LNCaP clone FGC (cell line): ENCODE results near the gene KDM3B.

Experiments
- DNase-seq: peaks from one replicate; pipeline ENCODE4 v3.0.0-alpha.2; 2011; ENCODE audit warnings: low read depth
- H3K4me3 ChIP-seq: 2 replicates; pipeline ENCODE4 v1.5.1; 2011; ENCODE audit warnings: mild to moderate bottlenecking, low read depth, low read length, control low read depth
- TF ChIP-seq, protein P1 (sequence below): IDR thresholded peaks from 2 replicates; pipeline ENCODE4 v1.5.1; 2012; ENCODE audit warnings: mild to moderate bottlenecking; ENCODE audit not compliant: control insufficient read depth, insufficient read depth; ENCODE audit errors: extremely low read depth

Gene KDM3B

DNA sequence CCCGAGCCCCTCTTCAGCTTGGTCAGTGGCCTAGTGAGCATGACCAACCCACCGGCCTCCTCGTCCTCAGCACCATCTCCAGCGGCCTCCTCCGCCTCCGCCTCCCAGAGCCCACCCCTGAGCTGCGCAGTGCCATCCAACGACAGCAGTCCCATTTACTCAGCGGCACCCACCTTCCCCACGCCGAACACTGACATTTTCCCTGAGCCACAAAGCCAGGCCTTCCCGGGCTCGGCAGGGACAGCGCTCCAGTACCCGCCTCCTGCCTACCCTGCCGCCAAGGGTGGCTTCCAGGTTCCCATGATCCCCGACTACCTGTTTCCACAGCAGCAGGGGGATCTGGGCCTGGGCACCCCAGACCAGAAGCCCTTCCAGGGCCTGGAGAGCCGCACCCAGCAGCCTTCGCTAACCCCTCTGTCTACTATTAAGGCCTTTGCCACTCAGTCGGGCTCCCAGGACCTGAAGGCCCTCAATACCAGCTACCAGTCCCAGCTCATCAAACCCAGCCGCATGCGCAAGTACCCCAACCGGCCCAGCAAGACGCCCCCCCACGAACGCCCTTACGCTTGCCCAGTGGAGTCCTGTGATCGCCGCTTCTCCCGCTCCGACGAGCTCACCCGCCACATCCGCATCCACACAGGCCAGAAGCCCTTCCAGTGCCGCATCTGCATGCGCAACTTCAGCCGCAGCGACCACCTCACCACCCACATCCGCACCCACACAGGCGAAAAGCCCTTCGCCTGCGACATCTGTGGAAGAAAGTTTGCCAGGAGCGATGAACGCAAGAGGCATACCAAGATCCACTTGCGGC, 114.6 kb downstream of the KDM3B start:
- TF ChIP-seq, protein P1, sequence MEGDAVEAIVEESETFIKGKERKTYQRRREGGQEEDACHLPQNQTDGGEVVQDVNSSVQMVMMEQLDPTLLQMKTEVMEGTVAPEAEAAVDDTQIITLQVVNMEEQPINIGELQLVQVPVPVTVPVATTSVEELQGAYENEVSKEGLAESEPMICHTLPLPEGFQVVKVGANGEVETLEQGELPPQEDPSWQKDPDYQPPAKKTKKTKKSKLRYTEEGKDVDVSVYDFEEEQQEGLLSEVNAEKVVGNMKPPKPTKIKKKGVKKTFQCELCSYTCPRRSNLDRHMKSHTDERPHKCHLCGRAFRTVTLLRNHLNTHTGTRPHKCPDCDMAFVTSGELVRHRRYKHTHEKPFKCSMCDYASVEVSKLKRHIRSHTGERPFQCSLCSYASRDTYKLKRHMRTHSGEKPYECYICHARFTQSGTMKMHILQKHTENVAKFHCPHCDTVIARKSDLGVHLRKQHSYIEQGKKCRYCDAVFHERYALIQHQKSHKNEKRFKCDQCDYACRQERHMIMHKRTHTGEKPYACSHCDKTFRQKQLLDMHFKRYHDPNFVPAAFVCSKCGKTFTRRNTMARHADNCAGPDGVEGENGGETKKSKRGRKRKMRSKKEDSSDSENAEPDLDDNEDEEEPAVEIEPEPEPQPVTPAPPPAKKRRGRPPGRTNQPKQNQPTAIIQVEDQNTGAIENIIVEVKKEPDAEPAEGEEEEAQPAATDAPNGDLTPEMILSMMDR, result no peak
- no peak for DNase-seq
- no peak overlapping the region for H3K4me3 ChIP-seq

DNA sequence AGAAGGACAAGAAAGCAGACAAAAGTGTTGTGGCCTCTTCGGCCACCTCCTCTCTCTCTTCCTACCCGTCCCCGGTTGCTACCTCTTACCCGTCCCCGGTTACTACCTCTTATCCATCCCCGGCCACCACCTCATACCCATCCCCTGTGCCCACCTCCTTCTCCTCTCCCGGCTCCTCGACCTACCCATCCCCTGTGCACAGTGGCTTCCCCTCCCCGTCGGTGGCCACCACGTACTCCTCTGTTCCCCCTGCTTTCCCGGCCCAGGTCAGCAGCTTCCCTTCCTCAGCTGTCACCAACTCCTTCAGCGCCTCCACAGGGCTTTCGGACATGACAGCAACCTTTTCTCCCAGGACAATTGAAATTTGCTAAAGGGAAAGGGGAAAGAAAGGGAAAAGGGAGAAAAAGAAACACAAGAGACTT, 115.2 kb downstream of the KDM3B start:
- DNase-seq, result no peak
- TF ChIP-seq, protein P1, result no peak
- H3K4me3 ChIP-seq, result no peak overlapping the region

DNA sequence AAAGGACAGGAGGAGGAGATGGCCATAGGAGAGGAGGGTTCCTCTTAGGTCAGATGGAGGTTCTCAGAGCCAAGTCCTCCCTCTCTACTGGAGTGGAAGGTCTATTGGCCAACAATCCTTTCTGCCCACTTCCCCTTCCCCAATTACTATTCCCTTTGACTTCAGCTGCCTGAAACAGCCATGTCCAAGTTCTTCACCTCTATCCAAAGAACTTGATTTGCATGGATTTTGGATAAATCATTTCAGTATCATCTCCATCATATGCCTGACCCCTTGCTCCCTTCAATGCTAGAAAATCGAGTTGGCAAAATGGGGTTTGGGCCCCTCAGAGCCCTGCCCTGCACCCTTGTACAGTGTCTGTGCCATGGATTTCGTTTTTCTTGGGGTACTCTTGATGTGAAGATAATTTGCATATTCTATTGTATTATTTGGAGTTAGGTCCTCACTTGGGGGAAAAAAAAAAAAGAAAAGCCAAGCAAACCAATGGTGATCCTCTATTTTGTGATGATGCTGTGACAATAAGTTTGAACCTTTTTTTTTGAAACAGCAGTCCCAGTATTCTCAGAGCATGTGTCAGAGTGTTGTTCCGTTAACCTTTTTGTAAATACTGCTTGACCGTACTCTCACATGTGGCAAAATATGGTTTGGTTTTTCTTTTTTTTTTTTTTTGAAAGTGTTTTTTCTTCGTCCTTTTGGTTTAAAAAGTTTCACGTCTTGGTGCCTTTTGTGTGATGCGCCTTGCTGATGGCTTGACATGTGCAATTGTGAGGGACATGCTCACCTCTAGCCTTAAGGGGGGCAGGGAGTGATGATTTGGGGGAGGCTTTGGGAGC, 115.9 kb downstream of the KDM3B start:
- no peak overlapping the region for H3K4me3 ChIP-seq
- DNase-seq, result no peak
- TF ChIP-seq, protein P1, result no peak

DNA sequence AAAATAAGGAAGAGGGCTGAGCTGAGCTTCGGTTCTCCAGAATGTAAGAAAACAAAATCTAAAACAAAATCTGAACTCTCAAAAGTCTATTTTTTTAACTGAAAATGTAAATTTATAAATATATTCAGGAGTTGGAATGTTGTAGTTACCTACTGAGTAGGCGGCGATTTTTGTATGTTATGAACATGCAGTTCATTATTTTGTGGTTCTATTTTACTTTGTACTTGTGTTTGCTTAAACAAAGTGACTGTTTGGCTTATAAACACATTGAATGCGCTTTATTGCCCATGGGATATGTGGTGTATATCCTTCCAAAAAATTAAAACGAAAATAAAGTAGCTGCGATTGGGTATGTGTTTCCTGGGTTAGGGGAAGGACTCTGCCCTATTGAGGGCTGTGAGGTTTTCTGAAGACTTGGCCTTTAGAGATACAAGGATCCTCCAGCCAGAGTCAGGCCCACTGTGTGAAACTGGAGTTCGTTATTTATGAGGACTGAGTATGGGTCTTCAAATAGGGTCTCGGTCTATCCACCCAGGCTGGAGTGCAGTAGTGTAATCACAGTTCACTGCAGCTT, 116.6 kb downstream of the KDM3B start:
- DNase-seq, result no peak
- TF ChIP-seq, protein P1, result no peak

DNA sequence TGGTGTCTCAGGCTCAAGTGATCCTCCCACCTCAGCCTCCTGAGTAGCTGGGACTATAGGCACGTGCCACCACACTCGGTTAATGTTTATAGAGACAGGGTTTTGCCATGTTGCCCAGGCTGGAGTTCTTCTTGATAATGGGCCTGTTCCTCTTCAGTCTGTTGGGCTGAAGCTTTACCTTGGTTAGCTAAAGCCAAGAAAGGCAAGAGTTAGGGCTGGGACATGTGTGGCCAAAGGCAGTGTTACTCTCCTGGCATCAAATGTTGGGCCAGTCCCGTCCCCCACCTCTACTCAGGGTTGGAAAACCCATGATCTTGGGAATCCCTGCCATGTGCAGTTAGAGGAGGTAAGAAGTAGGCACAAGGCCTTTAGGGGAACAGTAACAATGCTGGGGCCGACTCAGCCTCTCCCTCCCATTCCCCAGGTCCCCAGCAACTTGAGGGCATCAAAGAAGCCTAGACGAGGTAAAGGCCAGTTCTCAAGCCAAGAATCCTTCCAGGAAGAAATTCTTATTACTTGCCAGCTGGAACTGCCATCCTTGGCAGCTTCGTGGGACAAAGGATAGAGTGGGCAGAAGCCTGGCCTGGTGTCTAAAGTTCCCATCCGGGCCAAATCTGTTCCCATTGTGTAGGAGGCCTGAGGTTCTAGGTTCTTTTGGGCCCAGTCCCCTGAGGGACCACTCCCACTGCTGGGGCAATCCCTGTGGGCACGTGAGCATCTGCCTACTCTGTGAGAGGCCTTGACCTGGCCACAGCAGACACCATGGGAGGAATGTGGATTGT, 117.2 kb downstream of the KDM3B start:
- no peak for DNase-seq
- H3K4me3 ChIP-seq, result no peak overlapping the region
- TF ChIP-seq, protein P1, result no peak

More for the DNA sequence above, 116.6 kb downstream of the KDM3B start:
- no peak overlapping the region for H3K4me3 ChIP-seq

DNA sequence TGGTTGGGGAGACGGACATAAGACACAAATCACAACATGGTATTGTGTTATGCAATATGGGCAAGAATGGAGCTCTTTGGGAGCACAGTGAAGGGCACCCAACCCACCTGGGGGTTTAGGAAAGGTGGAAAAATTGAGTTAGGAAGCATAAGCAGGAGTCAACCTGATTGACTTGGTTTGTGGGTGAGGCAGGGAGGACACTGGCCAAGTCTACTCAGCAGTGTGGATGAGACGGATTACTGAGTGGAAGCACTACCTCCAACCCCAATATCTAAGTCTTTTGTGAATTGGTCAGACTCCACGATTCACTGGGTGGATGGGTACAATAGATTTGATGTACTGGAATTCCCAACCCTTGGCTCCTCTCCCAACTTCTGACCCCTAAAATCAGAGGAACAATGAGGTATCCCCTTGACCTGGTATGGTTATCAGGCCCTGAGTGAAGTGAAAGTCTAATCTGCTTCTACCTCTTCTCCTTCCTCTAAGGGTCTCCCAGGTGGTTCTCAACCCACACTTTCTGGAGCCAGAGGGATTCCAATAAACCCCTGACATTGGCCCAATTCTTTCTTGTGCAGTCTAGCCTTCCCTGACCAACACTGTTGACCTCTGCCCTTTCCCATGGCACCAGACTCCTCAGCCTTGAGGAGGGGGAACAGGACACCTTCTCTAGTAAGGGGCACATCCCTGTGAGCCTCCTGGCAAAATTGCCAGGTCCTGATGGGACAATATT, 118.0 kb downstream of the KDM3B start:
- no peak overlapping the region for H3K4me3 ChIP-seq
- TF ChIP-seq, protein P1, result no peak
- DNase-seq, result no peak
